MCF 10A (cell line): Measurements from ENCODE around the gene GIPC1. TPM values are rescaled to one million over a fixed set of nuclear protein-coding genes. Genes with fewer than 3 reads are reported as not detected.

Experiments
- BruUV-seq: library from RNA; stranded (reverse); fragments of 400-500 nt; replicated peaks from 2 replicates; lab custom pipeline; 2021; lab: Mats Ljungman, UMichigan
- CTCF ChIA-PET: fragments of 300-600 bp; sonication (Branson Sonifier 250); formaldehyde crosslinking; extraction: SDS; loops from one replicate; lab custom pipeline; 2021; ENCODE audit warnings: antibody characterized with exemption, inconsistent platforms; lab: Yijun Ruan, JAX
- POLR2A ChIA-PET: fragments of 300-600, 350-650 bp; sonication (Branson Sonifier 250); formaldehyde crosslinking; extraction: SDS; loops from one replicate; lab custom pipeline; 2020; ENCODE audit warnings: antibody characterized with exemption, inconsistent platforms; lab: Yijun Ruan, JAX
- DNase-seq: peaks from one replicate; pipeline ENCODE4 v3.0.0-alpha.2; 2018; ENCODE audit not compliant: unreplicated experiment
- H3K27ac Mint-ChIP-seq: one replicate; pipeline ENCODE4 v1.8.0; 2022; ENCODE audit warnings: mild to moderate bottlenecking, low read depth, mixed read lengths; ENCODE audit not compliant: unreplicated experiment
- H3K27me3 Mint-ChIP-seq: one replicate; pipeline ENCODE4 v1.8.0; 2022; ENCODE audit warnings: mixed read lengths; ENCODE audit not compliant: insufficient read depth, unreplicated experiment
- H3K36me3 Mint-ChIP-seq: one replicate; pipeline ENCODE4 v1.8.0; 2022; ENCODE audit warnings: mild to moderate bottlenecking, moderate library complexity, mixed read lengths; ENCODE audit not compliant: insufficient read depth, unreplicated experiment
- H3K4me1 Mint-ChIP-seq: one replicate; pipeline ENCODE4 v1.8.0; 2022; ENCODE audit warnings: mixed read lengths; ENCODE audit not compliant: insufficient read depth, unreplicated experiment
- H3K4me3 Mint-ChIP-seq: one replicate; pipeline ENCODE4 v1.8.0; 2022; ENCODE audit warnings: mild to moderate bottlenecking, moderate library complexity, mixed read lengths; ENCODE audit not compliant: unreplicated experiment
- H3K9me3 Mint-ChIP-seq: one replicate; pipeline ENCODE4 v1.8.0; 2022; ENCODE audit warnings: mixed read lengths; ENCODE audit not compliant: unreplicated experiment
- intact Hi-C: fragments of 100-400 bp; cut with micrococcal nuclease; formaldehyde crosslinking; loops from 2 replicates; pipeline ENCODE4 v1.14.1; 2022
- microRNA-seq: library from miRNA; unstranded; fragments of <30 nt; microRNA quantifications from one replicate; pipeline ENCODE4 v1.2.0, GENCODE V29; 2022
- total RNA-seq: library from RNA; stranded (reverse); gene quantifications from 2 replicates; pipeline ENCODE4 v1.2.3, GENCODE V29; 2022
- TF ChIP-seq, protein P1 (sequence below): fragments of 200-600 bp; IDR thresholded peaks from one replicate; pipeline ENCODE4 v1.8.0; 2022; ENCODE audit warnings: antibody characterized with exemption, mild to moderate bottlenecking; ENCODE audit not compliant: unreplicated experiment

Gene GIPC1
- total RNA-seq, 1 experiment from 2014 or later = 108 TPM

DNA sequence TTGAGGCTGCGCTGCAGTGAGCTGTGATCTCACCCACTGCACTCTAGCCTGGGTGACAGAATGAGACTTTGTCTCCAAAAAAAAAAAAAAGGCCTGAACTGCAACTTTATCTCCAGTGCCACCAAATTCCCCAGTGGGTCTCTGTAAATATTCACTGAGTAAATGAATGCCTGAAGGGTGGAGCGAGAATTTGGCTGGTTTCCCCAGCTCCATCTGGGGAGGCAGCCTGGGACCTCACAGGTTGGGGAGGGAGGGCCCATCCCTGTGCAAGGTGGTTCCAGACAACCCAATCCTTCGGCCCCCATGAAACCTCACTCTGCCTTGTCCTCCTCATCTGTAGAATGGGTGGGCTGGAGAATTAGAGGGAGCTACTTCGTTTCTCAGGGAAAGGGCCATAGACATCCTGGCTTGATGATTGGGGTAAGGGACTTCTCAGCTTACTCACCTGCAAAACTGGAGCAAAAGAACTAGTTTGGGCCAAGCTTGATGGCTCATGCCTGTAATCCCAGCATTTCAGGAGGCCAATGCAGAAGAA lies 67.0 kb downstream of the GIPC1 start:
- ChIA-PET POLR2A (interaction anchor here (1.1 to 1.4 kb wide), 3 partner anchors 9 to 66 kb away, joined by 3 to 4 read pairs (median 4); no protein-coding TSS in a partner anchor), CTCF (interaction anchor here (0.7 to 1.5 kb wide), 2 partner anchors 35 to 80 kb away, joined by 4 to 9 read pairs; no protein-coding TSS in a partner anchor)
- no TSS peak for BruUV-seq
- intact Hi-C loops = no loop called here
- Mint-ChIP-seq H3K9me3 (no peaks in the 10 kb centered on the region), H3K27me3 (no peaks in the 10 kb centered on the region), H3K4me1 (peaks cover 9% of the 10 kb centered on the region), H3K27ac (no peak overlapping the region), H3K36me3 (peaks cover 7% of the 10 kb centered on the region), H3K4me3 (no peak overlapping the region)
- DNase-seq = no peak
- TF ChIP-seq, protein P1, sequence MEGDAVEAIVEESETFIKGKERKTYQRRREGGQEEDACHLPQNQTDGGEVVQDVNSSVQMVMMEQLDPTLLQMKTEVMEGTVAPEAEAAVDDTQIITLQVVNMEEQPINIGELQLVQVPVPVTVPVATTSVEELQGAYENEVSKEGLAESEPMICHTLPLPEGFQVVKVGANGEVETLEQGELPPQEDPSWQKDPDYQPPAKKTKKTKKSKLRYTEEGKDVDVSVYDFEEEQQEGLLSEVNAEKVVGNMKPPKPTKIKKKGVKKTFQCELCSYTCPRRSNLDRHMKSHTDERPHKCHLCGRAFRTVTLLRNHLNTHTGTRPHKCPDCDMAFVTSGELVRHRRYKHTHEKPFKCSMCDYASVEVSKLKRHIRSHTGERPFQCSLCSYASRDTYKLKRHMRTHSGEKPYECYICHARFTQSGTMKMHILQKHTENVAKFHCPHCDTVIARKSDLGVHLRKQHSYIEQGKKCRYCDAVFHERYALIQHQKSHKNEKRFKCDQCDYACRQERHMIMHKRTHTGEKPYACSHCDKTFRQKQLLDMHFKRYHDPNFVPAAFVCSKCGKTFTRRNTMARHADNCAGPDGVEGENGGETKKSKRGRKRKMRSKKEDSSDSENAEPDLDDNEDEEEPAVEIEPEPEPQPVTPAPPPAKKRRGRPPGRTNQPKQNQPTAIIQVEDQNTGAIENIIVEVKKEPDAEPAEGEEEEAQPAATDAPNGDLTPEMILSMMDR = no peak

Small RNA genes lying within 50 kb of the gene (microRNA-seq; reads per million reads assigned to microRNA genes)
- not detected for gene MIR639

Other genes with a start within 250 kb of the GIPC1 start
- gene ADGRE5, start 114.7 kb downstream of the GIPC1 start, total RNA-seq = 44.5 and 47.9 TPM in 2 replicates
- 62.1 and 65.4 TPM in 2 replicates for gene DDX39A, start 76.8 kb downstream of the GIPC1 start, total RNA-seq
- gene PKN1, start 62.8 kb downstream of the GIPC1 start, total RNA-seq = 94.8 and 141 TPM in 2 replicates
- 0.29 and 0.42 TPM in 2 replicates for gene PTGER1, start 20.8 kb downstream of the GIPC1 start, total RNA-seq
- 71.6 and 97.4 TPM in 2 replicates for gene DNAJB1, start 22.3 kb upstream of the GIPC1 start, total RNA-seq
- gene TECR, start 33.5 kb upstream of the GIPC1 start, total RNA-seq = 74.1 and 106 TPM in 2 replicates
- 153 and 165 TPM in 2 replicates for gene NDUFB7, start 75.9 kb upstream of the GIPC1 start, total RNA-seq
- gene CLEC17A, start 87.0 kb upstream of the GIPC1 start, total RNA-seq = not detected in 2 replicates
- not detected in 2 replicates for gene ADGRE3, start 178.7 kb upstream of the GIPC1 start, total RNA-seq
- gene ZNF333, start 193.9 kb upstream of the GIPC1 start, total RNA-seq = 15.4 and 17.5 TPM in 2 replicates